HTR-8/SVneo (cell line): ENCODE results near the gene ELOVL6.
"Not testable (repeated sequence)": the region's sequence is repeated elsewhere in the genome, so short reads cannot be mapped to it uniquely, and the experiment has no call there.

Experiments
- DNase-seq: peaks from one replicate; pipeline ENCODE4 v3.0.0; 2011; ENCODE audit warnings: low spot score, mixed read lengths; ENCODE audit not compliant: insufficient read length
- FAIRE-seq: peaks from 2 replicates; lab custom pipeline; 2011; peaks lifted over from hg19 to GRCh38; lab: Jason Lieb, UNC

ELOVL6 gene

GRCh38 chr4:110087070-110087708, 111.2 kb downstream of the ELOVL6 start:
- FAIRE-seq (no peak), DNase-seq (peak; percentile 39)

- no peak for DNase-seq
- no peak for FAIRE-seq
These were observed 113.3 kb downstream of the ELOVL6 start for GRCh38 chr4:110085131-110085530.

- DNase-seq (no peak), FAIRE-seq (no peak)
These were observed 114.3 kb downstream of the ELOVL6 start for GRCh38 chr4:110084154-110084553.

- DNase-seq, result not testable (repeated sequence)
These were observed 120.3 kb downstream of the ELOVL6 start for GRCh38 chr4:110078148-110078547.

GRCh38 chr4:110076828-110077227, 121.6 kb downstream of the ELOVL6 start:
- FAIRE-seq, DNase-seq: not testable (repeated sequence)

More at GRCh38 chr4:110078148-110078547, 120.3 kb downstream of the ELOVL6 start:
- not testable (repeated sequence) for FAIRE-seq

GRCh38 chr4:110075891-110076290, 122.5 kb downstream of the ELOVL6 start:
- FAIRE-seq (no peak), DNase-seq (no peak)

- FAIRE-seq (no peak), DNase-seq (no peak)
These were observed 123.2 kb downstream of the ELOVL6 start for GRCh38 chr4:110075083-110075738.

GRCh38 chr4:110074570-110074969, 123.8 kb downstream of the ELOVL6 start:
- FAIRE-seq (no peak), DNase-seq (no peak)

- FAIRE-seq (no peak), DNase-seq (no peak)
These were observed 125.2 kb downstream of the ELOVL6 start for GRCh38 chr4:110073053-110073845.

GRCh38 chr4:110071466-110071865, 126.9 kb downstream of the ELOVL6 start:
- FAIRE-seq (no peak), DNase-seq (no peak)

- FAIRE-seq (no peak), DNase-seq (no peak)
These were observed 130.2 kb downstream of the ELOVL6 start for GRCh38 chr4:110068248-110068647.

- DNase-seq (no peak), FAIRE-seq (no peak)
These were observed 133.5 kb downstream of the ELOVL6 start for GRCh38 chr4:110064934-110065333.

GRCh38 chr4:110064295-110064694, 134.1 kb downstream of the ELOVL6 start:
- DNase-seq (no peak), FAIRE-seq (no peak)

GRCh38 chr4:110062166-110062565, 136.2 kb downstream of the ELOVL6 start:
- DNase-seq (no peak), FAIRE-seq (no peak)

- FAIRE-seq, result no peak
- no peak for DNase-seq
These were observed 137.3 kb downstream of the ELOVL6 start for GRCh38 chr4:110061076-110061475.

GRCh38 chr4:110059556-110060191, 138.7 kb downstream of the ELOVL6 start:
- DNase-seq (no peak), FAIRE-seq (no peak)

- FAIRE-seq, result no peak
- DNase-seq, result no peak
These were observed 139.7 kb downstream of the ELOVL6 start for GRCh38 chr4:110058677-110059076.

GRCh38 chr4:110055158-110055768, 143.2 kb downstream of the ELOVL6 start:
- no peak for FAIRE-seq
- no peak for DNase-seq

- peak; percentile 28 for FAIRE-seq
- peak; percentile 32 for DNase-seq
These were observed 148.2 kb downstream of the ELOVL6 start for GRCh38 chr4:110049951-110050925.
